GM12801 (cell line): ENCODE measurements around the gene AMOT.

Experiments used
- TF ChIP-seq, protein P1 (sequence below): IDR thresholded peaks from one replicate; pipeline ENCODE4 v1.5.1; 2011; ENCODE audit warnings: control low read depth; ENCODE audit not compliant: insufficient read length; ENCODE audit errors: extremely low read depth

Gene AMOT

DNA sequence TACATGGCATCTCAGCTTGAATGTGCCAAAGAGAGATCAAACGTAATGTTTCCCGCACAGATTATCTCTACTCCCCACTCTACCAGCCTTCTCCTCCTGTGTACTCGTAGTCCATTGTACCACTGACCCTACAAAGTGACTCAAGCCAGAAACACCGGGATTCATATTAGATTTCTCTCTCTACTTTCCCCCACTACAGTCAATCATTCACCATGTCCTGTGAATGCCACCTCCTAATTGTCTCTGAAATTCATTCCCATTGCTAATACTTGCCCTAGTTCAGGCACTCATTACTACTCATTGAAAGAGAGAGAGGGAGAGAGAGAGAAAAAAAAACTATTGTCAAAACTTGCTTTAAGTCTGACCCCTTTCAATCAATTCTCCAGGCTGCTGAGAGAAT lies 82.7 kb downstream of the AMOT start:
- TF ChIP-seq, protein P1, sequence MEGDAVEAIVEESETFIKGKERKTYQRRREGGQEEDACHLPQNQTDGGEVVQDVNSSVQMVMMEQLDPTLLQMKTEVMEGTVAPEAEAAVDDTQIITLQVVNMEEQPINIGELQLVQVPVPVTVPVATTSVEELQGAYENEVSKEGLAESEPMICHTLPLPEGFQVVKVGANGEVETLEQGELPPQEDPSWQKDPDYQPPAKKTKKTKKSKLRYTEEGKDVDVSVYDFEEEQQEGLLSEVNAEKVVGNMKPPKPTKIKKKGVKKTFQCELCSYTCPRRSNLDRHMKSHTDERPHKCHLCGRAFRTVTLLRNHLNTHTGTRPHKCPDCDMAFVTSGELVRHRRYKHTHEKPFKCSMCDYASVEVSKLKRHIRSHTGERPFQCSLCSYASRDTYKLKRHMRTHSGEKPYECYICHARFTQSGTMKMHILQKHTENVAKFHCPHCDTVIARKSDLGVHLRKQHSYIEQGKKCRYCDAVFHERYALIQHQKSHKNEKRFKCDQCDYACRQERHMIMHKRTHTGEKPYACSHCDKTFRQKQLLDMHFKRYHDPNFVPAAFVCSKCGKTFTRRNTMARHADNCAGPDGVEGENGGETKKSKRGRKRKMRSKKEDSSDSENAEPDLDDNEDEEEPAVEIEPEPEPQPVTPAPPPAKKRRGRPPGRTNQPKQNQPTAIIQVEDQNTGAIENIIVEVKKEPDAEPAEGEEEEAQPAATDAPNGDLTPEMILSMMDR, result no peak

DNA sequence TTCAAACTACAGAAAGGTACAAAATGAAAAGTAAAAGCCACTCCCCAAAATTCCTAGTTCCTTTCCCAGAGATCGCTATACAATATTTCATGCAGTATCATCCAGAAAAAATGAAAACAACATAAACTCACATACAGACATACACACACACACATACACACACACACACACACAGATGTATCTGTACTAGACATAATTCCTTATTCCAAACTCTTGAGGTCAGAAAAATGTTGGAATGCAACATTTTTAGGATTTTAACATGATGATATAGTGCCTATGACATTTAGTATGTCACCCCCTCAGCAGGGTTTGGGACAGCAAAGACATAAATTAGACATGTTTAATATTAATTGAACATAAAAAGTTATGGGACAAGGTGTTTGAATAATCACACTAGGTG lies 87.5 kb downstream of the AMOT start:
- TF ChIP-seq, protein P1, result no peak

DNA sequence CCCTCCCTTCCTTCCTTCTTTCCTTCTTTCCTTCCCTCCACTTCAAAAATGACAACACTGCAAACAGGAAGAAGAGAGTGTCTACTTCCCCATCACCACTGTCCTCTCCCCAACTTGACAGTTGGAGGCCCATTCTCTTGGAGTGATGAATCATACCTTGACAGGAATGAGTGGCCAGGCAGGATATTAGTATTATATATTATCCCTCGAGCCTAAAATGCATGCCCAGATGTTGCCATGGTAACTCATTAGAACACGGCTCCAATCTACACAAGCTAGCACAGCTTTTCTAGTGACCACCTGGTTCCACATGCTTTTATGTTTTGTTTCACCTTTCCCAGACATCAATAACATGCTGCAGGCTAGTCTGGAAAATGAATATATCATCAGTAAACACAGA lies 89.6 kb downstream of the AMOT start:
- TF ChIP-seq, protein P1, result no peak

DNA sequence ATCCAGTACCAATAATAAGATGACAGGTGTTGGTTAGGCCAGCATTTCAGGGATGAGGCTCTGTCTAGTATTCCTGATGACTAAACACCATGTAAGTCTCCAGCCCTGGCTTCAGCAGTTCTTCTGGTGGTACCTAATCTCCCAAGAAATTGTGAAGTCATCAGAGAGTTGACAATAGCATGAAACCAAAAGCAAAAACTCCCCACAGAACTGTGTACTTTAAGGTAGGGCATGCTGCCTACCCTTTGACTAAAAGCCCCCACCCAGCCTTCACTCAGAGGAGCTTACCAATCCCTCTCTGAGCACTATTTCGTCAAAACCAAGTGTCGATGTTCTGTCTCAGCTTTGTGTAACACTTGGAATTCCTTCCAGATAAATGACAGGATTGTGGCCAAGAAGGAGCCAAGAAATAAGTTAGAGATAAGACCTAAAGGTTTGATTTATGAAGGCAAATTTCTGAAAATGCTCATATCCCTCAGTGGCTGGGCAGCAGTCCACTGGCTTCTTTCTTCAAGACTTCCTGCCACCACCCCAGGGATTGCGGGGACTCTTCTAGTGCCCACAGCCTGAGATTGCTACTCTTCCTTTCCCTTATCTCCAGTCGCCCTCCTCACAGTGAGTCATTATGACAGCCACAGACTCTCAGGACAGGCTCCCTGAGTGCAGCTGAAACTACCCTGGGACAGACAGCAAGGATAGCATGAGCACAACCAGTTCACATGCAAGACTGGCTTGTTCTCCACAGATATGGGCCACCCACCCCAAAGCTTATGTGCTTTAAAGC lies 93.6 kb downstream of the AMOT start:
- TF ChIP-seq, protein P1, result no peak

DNA sequence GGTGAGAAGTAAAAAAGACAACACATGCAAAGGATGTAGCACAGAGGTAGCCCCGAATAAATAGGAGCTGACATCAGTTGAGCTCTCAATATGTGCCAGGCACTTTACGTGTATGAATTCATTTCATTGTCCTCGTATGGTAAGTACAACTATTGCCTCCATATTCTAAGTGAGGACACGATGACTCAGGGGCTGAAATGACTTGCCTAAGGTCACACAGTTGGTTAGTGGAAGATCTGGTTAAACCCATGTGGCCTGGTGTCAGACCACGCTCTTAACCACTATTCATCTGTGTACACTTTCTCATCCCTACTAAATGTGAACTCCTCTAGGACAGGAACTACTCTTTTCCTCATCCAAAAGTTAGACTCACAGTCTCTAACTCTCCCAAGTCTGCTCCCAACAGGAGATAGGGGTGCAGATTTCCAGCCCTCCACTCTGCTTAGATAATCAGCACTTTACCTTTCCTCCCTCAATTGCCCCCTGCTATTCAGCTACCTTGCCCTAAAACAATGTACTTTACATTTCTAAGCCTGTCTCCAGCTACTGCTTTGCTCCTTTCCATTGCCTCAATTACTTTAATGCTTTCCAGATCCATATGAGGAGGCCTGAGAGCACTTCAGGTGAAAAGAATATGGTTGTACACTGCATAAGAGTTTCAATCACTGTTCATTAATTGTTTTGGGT lies 102.1 kb downstream of the AMOT start:
- TF ChIP-seq, protein P1, result no peak

DNA sequence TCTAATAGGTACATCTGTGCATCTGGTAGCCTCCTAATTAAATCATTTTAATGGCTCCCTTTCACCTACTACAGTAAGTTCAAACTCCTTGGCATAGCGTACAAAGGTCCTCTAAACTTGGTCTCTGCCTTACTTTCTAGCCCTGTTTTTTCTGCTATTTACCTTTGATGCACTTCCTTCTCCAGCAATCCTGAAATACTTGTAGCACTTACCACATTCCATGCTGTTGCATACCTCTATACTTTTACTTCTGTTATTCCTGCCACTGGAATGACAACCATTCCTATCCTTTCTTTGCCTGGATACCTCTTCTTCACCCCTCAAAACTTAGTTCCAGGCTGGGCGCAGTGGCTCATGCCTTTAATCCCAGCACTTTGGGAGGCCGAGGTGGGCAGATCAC lies 104.3 kb downstream of the AMOT start:
- TF ChIP-seq, protein P1, result no peak

DNA sequence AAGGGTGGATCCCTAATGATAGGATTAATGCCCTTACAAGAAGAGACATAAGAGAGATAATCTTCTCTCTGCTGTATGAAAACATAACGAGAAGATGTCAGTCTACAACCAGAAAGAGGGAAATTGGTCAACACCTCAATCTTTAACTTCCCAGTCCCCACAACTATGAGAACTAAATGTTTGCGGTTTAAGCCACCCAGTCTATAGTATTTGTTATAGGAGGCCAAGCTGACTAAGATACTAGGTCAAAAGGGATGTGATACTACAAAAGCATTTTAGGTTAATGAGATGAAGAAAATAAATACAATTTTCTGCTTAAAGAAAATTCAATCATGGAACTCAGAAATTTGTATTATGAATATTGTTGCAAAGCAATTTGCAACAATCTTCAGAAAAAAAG lies 105.5 kb downstream of the AMOT start:
- TF ChIP-seq, protein P1, result no peak
